OCI-LY1 (cell line): ENCODE measurements around the gene AFF1.

Experiments used
- EZH2 ChIP-seq: fragments of 200-600 bp; sonication (generic), shearing (Covaris generic); IDR thresholded peaks from 2 replicates; pipeline ENCODE4 v1.8.0; 2017; ENCODE audit warnings: borderline replicate concordance, mixed run types, mild to moderate bottlenecking, antibody characterized with exemption, low read length, moderate library complexity, mixed read lengths
- TF ChIP-seq, protein P1 (sequence below): fragments of 200-600 bp; sonication (generic), shearing (Covaris generic); IDR thresholded peaks from 2 replicates; pipeline ENCODE4 v1.5.1; 2017; ENCODE audit warnings: mild to moderate bottlenecking, antibody characterized with exemption, low read length, moderate library complexity, mixed read lengths

DNA sequence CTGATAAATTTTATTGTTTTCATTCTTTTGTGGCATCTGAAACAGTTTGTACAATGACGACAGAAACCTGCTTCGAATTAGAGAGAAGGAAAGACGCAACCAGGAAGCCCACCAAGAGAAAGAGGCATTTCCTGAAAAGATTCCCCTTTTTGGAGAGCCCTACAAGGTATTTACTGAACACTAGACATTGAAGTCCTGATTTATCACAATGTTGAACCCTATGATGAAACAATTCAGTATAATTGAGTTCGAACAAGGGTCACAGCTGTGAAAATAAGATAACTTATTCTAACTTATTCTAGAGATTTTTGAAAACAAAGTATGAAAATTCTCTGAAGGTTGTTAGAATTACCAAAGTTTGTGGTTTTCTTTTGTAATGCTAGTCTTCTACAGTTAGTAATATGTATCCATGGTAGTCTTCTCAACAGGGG, 111.3 kb downstream of the AFF1 start:
- TF ChIP-seq EZH2 = no peak
- TF ChIP-seq, protein P1, sequence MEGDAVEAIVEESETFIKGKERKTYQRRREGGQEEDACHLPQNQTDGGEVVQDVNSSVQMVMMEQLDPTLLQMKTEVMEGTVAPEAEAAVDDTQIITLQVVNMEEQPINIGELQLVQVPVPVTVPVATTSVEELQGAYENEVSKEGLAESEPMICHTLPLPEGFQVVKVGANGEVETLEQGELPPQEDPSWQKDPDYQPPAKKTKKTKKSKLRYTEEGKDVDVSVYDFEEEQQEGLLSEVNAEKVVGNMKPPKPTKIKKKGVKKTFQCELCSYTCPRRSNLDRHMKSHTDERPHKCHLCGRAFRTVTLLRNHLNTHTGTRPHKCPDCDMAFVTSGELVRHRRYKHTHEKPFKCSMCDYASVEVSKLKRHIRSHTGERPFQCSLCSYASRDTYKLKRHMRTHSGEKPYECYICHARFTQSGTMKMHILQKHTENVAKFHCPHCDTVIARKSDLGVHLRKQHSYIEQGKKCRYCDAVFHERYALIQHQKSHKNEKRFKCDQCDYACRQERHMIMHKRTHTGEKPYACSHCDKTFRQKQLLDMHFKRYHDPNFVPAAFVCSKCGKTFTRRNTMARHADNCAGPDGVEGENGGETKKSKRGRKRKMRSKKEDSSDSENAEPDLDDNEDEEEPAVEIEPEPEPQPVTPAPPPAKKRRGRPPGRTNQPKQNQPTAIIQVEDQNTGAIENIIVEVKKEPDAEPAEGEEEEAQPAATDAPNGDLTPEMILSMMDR = no peak
